Panc1 (cell line): ENCODE results near the gene UST. TPM values are rescaled to one million over a fixed set of nuclear protein-coding genes. Genes with fewer than 3 reads are reported as not detected.

Source experiments
- ATAC-seq: fragments of 200-7000 bp; cut with Tn5 transposase; 2 replicates; pipeline ENCODE4 v1.9.1; 2020; ENCODE audit warnings: mild to moderate bottlenecking, moderate library complexity
- BruUV-seq: library from RNA; stranded (reverse); fragments of 400-500 nt; replicated peaks from 2 replicates; lab custom pipeline; 2021; lab: Mats Ljungman, UMichigan
- CTCF ChIA-PET: fragments of 300-600 bp; sonication (Branson Sonifier 250); formaldehyde crosslinking; loops from one replicate; lab custom pipeline; 2022; ENCODE audit warnings: antibody characterized with exemption; lab: Charles Lee
- POLR2A ChIA-PET: fragments of 300-600 bp; sonication (Branson Sonifier 250); formaldehyde crosslinking; loops from one replicate; lab custom pipeline; 2022; ENCODE audit warnings: antibody characterized with exemption; lab: Charles Lee
- DNase-seq: peaks from one replicate; pipeline ENCODE4 v3.0.0-alpha.2; 2010; ENCODE audit warnings: low read depth, low spot score
- H3K27ac ChIP-seq: 2 replicates; pipeline ENCODE4 v1.5.1; 2011; ENCODE audit warnings: mild to moderate bottlenecking, low read length, inconsistent platforms
- H3K27me3 ChIP-seq: fragments of 200-500 bp; sonication (Bioruptor generic); 2 replicates; pipeline ENCODE4 v1.6.0; 2014; ENCODE audit warnings: low read length, inconsistent platforms; ENCODE audit not compliant: control insufficient read depth, insufficient read depth
- H3K36me3 ChIP-seq: fragments of 200-500 bp; sonication (Bioruptor generic); 2 replicates; pipeline ENCODE4 v1.5.1; 2014; ENCODE audit warnings: inconsistent platforms, mild to moderate bottlenecking, low read length, moderate library complexity; ENCODE audit not compliant: control insufficient read depth, insufficient read depth
- H3K4me1 ChIP-seq: 2 replicates; pipeline ENCODE4 v1.5.1; 2011; ENCODE audit warnings: inconsistent platforms, mild to moderate bottlenecking, low read length, moderate library complexity; ENCODE audit not compliant: control insufficient read depth, insufficient read depth
- H3K4me3 ChIP-seq, 2 experiments: 2 replicates each; pipeline ENCODE4 v1.5.1; 2011 to 2012; ENCODE audit warnings: low read depth in 2 of 2, low read length in 2 of 2, mild to moderate bottlenecking in 2 of 2, inconsistent platforms in 1 of 2, moderate library complexity in 1 of 2
- H3K9me3 ChIP-seq: fragments of 200-500 bp; sonication (Bioruptor generic); 2 replicates; pipeline ENCODE4 v1.5.1; 2014; ENCODE audit warnings: low read depth, mild to moderate bottlenecking, inconsistent platforms, low read length, moderate library complexity; ENCODE audit not compliant: control insufficient read depth, insufficient read depth
- CTCF ChIP-seq: fragments of 450-650 bp; IDR thresholded peaks from 2 replicates; pipeline ENCODE4 v1.5.1; 2017; ENCODE audit warnings: mild to moderate bottlenecking
- POLR2AphosphoS5 ChIP-seq: IDR thresholded peaks from 2 replicates; pipeline ENCODE4 v1.6.1; 2012; ENCODE audit warnings: mild to moderate bottlenecking, low read depth, low read length, moderate library complexity
- REST ChIP-seq, 2 experiments: IDR thresholded peaks; 2 replicates each; pipeline ENCODE4 v1.6.1; 2011 to 2012; ENCODE audit warnings: low read depth in 2 of 2, control low read depth in 1 of 2, low read length in 1 of 2, mild to moderate bottlenecking in 1 of 2, moderate library complexity in 1 of 2; ENCODE audit not compliant: insufficient read depth in 1 of 2
- SIN3A ChIP-seq: IDR thresholded peaks from 2 replicates; pipeline ENCODE4 v1.6.1; 2012; ENCODE audit warnings: low read depth, mild to moderate bottlenecking, low read length, moderate library complexity, borderline replicate concordance; ENCODE audit not compliant: insufficient read depth
- TCF7L2 ChIP-seq: IDR thresholded peaks from 2 replicates; pipeline ENCODE4 v1.6.1; 2011; ENCODE audit warnings: mild to moderate bottlenecking, low read depth, low read length, inconsistent platforms
- in situ Hi-C: cut with HindIII; loops from 2 replicates; pipeline ENCODE4 v1.10.0; 2016; ENCODE audit warnings: low sequenced_read_pairs, low pct_unique_long_range_greater_than_20kb
- intact Hi-C: fragments of 100-400 bp; cut with micrococcal nuclease; formaldehyde crosslinking; loops from one replicate; pipeline ENCODE4 v1.10.0; 2022; ENCODE audit not compliant: unreplicated experiment
- total RNA-seq: library from RNA; stranded (reverse); gene quantifications from one replicate; pipeline ENCODE4 v1.2.1, GENCODE V29; 2021; ENCODE audit not compliant: unreplicated experiment

UST gene
- total RNA-seq, 1 experiment from 2014 or later: 0.15 TPM

GRCh38 chr6:149053848-149054558 is 307.2 kb downstream of the UST start:
- no peak overlapping the region for H3K27ac ChIP-seq
- no peak overlapping the region for H3K4me3 ChIP-seq
- intact Hi-C loops (no loop called here), in situ Hi-C loops (no loop called here)
- H3K4me1 ChIP-seq: peaks cover 6% of the 10 kb centered on the region
- no peaks in the 10 kb centered on the region for H3K27me3 ChIP-seq
- ATAC-seq (no peak), DNase-seq (no peak)
- no peaks in the 10 kb centered on the region for H3K9me3 ChIP-seq
- no peaks in the 10 kb centered on the region for H3K36me3 ChIP-seq
- ChIA-PET POLR2A (no interaction called here), CTCF (no interaction called here)
- no TSS peak for BruUV-seq
- TF ChIP-seq REST (IDR thresholded peaks at IDR 0.05; ENCODE audit: insufficient read depth in 1 of 2, low read depth in 2 of 2, low read length in 1 of 2): no peak
- no peak for TF ChIP-seq TCF7L2
- TF ChIP-seq SIN3A: no peak
- no peak for TF ChIP-seq CTCF
- TF ChIP-seq POLR2AphosphoS5: no peak

- no peaks in the 10 kb centered on the region for H3K27me3 ChIP-seq
- DNase-seq (no peak), ATAC-seq (no peak)
- peaks cover 6% of the 10 kb centered on the region for H3K4me1 ChIP-seq
- no peaks in the 10 kb centered on the region for H3K9me3 ChIP-seq
- no TSS peak for BruUV-seq
- H3K36me3 ChIP-seq: no peaks in the 10 kb centered on the region
- intact Hi-C loops: no loop called here
- ChIA-PET CTCF (no interaction called here), POLR2A (no interaction called here)
- H3K4me3 ChIP-seq: no peak overlapping the region
- in situ Hi-C loops: no loop called here
- no peak for TF ChIP-seq CTCF
- no peak for TF ChIP-seq SIN3A
- no peak for TF ChIP-seq REST (IDR thresholded peaks at IDR 0.05; ENCODE audit: insufficient read depth in 1 of 2, low read depth in 2 of 2, low read length in 1 of 2)
- TF ChIP-seq POLR2AphosphoS5: no peak
- TF ChIP-seq TCF7L2: no peak
- no peak overlapping the region for H3K27ac ChIP-seq
Measured at GRCh38 chr6:149054559-149055194, 307.8 kb downstream of the UST start.
